CD4-positive, alpha-beta T cell treated with Interleukin-6 for 4 hours (primary cell): ENCODE measurements around the gene UACA.
"Not testable (repeated sequence)": the region's sequence is repeated elsewhere in the genome, so short reads cannot be mapped to it uniquely, and the experiment has no call there.

Experiments used
- DNase-seq: peaks from one replicate; pipeline ENCODE4 v3.0.0-alpha.2; 2020; ENCODE audit warnings: mixed read lengths

Gene UACA

DNA sequence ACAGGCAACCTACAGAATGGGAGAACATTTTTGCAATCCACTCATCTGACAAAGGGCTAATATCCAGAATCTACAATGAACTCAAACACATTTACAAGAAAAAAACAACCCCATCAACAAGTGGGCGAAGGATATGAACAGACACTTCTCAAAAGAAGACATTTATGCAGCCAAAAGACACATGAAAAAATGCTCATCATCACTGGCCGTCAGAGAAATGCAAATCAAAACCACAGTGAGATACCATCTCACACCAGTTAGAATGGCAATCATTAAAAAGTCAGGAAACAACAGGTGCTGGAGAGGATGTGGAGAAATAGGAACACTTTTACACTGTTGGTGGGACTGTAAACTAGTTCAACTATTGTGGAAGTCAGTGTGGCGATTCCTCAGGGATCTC, 100.3 kb downstream of the UACA start:
- not testable (repeated sequence) for DNase-seq

DNA sequence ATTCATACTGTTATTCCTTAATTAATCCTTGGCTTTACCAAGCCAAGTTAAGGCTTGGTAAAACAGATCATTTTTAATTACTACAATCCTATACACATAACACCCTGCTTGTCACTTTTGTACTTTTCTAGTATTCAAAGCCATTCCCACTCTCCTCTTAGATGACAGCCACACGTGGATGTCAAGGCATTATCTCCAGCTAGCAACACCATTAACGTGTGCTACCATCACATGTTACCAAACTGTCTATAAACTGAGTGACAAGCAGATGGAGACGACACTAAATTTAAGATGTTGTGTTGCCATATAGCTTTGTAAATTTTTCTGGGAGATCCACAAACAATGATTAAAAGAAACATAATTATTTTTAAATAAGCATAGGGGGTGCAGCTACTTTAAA, 103.7 kb downstream of the UACA start:
- no peak for DNase-seq

DNA sequence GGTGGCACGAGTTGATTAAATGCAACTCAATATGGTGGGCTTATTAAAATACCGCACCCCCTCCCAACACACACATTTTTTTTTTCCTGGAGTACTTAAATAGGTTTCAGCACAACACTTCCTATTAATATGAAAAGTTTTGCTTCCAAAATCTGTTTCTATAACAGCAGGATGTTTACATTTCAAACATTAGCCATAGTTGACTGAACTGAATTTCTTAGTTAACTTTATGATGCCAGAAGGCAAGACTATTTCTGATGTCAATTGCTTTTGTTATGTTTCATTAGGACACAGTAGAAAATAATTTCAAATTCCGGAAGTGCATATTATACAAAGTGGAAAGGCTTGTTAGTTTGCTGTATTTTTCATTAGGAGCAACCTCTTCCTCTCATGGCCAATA, 104.7 kb downstream of the UACA start:
- no peak for DNase-seq

DNA sequence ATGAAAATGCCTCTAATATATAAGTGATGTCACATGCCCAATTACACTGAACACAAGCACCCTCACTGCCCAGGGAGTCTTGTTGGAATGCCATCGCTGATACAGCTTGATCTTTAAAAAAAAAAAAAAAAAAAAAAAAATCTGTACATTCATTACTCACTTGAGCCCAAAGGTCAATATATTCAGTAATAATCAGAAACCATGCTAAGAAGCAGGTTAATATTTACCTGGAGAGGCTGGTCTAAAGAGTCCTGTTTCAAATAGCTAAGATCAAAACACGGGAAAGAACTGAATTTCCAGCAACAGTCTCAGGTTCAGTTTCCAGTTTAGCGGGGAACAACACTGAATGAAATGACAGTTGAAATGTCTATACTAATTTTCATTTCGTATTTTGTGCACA, 109.9 kb downstream of the UACA start:
- no peak for DNase-seq

DNA sequence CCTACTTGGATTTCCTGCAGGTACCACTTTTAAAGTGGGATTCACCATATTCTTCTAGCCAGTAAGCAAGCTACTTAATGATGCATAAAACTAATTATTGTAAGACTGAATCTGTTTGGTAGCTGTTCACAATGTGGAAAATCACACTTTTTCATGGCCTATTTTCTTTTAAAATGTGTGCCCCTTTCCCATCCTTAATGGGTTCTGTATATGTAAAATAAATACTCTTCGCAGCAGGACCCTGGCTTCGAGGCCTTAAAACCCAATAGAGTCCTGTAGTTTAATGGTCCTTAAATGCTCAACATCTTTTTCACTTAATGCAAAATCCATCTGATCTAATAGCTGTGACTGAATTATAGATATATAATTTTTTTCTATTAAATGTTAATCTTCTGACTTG, 111.0 kb downstream of the UACA start:
- DNase-seq, result no peak

DNA sequence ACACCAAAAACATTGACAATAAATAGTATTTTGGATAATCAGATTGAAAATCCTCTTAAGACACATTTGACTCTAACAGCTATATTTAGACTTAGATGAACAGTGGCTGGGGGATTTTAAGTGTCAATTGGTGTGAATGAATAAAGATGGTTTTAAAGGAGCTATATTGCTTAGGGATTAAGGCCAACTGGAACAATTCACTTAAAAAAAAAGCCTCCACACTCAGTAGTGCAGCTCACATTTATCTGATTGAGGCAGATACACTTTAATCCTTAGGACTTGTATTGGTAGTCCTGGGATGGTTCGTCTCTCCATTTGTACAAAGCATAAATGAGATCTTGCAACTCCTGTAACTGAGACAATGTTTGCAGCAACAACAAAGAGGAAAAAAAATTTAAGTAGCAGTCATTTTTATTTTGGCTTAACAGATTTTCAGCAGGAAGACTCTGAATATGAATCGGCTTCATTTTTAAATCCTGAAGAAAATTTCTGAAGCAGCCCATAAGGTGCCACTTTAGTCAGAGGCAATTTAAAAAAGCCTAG, 112.0 kb downstream of the UACA start:
- no peak for DNase-seq

DNA sequence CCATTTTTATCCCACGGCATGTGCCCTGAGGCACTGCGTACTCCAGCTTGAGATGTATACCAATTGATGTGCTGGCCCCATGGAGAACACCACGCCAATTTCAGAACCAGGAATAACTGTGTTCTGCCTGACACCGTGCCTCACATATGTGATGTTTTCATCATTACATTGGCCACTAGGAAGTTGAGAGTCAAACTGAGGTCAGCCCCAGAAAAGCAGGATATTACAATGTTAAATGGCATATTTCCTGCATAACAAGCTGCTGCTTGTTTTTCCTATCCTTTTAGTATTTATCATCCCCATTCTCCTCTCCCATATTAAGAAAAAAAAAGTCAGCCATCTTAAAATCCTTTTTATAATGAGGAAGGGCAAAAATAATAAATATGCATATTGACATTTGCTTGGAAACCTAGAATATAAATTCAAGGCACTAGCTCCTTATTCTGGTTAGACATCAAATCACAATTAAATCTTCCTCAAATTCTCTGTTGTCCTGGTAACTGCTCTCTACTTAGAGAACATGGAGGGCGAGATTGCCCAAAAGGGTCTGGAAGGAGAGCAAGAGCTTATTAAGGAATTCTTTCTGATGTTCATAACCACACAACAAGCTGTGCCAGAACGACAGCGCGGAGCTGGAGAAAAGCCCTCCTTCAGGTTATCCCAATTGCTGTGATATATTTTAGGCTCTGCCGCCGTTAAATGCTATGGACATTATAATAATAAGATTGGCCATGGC, 112.6 kb downstream of the UACA start:
- no peak for DNase-seq

DNA sequence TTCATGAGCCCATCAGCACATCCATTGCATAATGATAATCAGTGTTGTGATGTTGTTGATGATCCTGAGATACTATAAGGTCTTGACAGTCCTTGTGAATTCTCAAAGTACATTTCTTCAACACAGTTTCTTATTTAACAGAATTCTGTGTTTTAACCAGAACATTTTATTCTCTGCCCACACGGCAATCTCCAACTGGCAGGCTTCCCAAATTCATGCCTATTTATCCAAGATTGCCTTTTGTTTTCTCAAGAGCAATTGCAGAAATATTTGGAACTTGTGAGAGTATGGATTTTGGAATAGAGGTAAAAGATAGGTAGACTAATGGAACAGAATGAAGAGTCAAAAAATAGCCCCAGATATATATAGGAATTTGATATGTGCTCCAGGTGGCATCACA, 116.0 kb downstream of the UACA start:
- no peak for DNase-seq

DNA sequence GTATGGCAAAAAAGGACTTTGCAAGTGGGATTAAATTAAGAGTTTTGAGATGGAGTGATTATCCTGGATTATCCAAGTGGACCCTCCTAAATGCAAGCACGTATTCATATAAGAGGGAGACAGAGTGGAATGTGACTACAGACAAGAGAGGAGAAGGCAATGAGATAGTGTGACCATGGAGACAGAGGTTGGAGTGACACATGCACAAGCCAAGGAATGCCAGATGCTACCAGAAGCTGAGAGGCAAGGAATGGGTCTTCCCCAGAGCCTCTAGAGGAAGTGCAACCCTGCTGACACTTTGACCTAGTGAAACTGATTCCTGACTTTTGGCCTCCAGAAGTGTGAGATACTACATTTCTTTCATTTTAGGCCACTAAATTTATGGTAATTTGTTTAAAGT, 117.2 kb downstream of the UACA start:
- DNase-seq, result no peak

DNA sequence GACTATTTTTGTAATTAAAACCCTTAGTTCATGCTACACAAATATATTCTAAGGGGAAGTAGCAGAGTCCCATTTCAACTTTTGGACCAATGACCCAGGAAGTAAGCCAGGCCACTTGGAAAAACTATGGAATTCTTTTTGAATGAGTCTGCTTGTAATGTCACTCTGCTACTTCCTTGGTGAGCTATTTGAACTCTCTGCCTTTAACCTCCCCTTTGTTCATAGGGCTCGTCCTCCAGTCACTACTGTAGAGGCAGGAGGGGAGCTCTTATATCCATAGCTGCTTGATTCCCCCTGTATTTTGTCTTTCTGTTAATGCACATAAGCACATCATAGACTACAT, 119.6 kb downstream of the UACA start:
- no peak for DNase-seq

DNA sequence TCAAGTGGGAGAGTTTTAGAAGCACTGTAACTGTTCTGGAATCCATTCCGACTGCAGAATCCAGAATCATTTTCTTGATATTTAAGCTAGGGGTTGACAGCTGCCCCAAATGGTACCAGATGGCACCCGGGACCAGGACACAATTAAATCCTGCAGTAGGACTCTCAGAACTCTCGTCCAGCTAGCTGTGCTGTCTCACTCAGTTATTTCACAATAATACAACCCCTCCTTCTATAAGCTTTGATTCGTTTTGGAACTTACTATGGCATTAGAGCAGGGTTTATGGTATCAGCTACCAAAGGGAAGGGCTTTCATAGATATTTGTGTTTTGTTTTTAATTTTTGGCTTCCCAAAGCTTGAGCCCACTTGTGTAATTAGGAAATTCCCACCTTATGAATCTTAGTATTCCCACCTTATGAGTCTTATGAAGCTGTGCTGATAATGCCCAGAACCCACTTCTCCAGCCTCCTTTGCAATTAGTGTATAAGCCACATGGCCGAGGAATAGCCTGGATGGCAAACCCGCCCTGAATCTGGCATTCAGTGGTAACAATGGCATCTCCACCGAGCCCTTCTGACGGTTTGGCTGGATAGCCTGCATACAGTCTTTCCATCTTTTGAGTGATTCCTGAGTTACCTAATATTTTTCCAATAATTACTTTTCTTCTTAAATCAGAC, 120.1 kb downstream of the UACA start:
- no peak for DNase-seq

DNA sequence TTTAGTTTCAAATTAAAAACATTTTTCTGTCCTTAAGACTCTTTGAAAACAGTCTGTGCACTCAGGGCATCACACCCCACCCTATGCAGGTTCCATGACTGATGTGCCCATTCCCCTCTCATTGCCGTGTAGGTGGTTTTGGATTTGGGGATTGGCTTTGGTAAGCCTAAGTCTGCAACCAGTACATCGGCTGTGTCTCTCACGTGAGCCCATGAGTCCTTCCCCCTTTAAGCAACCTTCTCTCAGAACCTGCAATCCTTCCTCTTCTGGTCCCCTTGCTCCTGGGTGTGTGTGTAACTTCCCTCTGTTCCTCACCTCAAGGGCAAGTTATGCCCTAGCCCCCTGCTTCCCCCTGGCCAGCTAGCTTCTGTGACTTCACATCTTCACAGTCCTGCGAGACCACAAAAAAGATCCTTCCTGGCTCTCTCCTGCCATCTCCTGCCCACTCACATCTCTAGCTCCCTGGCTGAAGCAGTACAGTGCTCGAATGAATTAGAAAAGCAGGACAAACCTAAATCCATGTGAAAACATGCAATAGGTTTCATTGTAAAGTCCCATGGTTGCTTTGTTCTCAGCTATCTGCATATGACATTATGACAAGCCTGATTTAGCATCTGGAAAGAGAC, 126.7 kb downstream of the UACA start:
- no peak for DNase-seq

DNA sequence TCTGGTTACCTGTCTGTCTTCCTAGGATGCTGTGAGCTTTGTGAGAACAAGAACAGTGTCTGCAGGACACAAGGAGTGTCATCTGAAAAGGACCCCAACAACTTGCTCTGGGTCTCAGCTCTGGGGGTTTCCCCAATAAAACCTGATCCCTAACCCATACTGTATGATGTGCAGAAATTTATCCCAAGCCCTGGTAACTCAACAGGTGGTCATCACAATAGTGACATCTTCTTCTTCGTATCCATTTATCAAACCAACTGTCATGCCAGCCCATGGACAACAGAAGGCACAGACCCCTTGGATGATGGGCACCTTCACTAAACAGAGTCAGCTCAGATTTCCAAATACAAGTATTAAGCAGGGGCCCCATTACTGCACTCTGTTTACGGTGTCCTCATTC, 127.5 kb downstream of the UACA start:
- no peak for DNase-seq

DNA sequence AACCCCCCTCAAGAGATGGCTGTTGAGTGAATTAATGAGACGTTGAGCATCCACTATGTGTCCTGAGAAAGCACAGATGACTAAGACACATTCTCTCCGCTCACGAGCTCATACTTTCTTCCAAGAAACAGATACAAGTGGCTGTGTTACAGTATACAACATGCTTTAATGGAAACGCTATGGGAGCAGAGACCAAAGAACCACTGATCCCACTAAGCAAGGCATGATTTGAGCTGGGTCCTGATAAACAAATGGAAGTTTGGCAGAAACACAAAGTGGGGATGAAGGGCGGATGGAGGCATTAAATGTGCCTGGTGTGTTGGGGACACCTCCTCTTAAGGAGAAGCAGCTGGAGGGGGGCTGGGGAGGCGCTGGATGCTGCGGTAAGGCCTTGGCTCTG, 129.4 kb downstream of the UACA start:
- no peak for DNase-seq

DNA sequence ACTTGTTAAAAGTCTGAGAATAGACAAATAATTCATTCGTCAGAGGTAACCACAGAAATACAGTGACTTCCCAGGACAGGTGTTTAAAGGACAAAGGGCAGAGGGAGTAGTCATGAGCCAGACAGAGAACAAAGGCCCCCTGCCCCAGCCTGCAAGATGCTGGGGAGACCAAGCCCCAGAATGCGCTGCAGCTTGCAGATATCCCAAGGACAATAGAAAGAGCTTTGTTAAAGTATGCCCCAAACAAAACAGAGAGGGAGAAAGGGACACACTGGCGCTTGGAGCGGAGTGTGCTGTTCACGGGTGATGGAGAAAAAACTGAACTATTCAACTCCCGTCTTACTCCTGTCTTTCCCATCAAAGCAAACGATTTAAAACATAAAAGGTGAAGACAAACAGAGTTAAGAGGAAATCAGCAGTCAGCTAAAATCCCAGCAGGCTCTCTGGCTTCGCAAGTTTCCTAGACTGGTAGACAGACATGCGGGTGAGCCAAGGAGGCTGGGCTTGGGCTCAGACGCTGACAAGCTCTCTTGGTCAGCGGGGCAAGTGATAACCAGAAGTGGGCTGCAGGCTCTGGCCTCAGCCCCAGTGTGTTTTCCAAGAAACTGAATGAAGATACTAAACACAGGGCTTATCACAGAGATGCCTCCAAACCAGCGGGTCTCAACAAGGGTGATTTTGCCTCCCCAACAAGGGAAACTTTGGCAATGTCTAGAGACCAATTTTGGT, 130.1 kb downstream of the UACA start:
- no peak for DNase-seq

DNA sequence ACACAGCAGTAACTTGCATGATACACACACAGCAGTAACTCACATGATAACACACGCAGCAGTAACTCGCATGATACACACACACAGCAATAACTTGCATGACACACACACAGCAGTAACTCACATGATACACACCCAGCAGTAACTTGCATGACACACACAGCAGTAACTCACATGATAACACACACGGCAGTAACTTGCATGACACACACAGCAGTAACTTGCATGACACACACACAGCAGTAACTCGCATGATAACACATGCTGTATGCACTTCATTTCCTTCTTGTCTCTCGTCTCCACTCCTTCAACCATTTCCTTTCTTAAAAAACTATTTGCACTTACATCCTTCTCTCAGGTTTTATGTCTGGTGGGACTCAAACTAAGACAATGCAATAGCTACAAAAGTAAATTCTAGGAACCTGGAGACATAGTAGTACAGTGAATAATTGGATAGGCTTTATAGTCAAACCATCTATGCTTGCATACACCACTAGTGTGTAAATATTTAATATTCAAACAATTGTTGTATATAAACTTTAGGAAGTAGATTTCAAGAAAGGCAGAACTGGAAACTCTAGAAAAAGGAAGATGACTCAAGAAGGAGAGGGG, 130.8 kb downstream of the UACA start:
- no peak for DNase-seq

DNA sequence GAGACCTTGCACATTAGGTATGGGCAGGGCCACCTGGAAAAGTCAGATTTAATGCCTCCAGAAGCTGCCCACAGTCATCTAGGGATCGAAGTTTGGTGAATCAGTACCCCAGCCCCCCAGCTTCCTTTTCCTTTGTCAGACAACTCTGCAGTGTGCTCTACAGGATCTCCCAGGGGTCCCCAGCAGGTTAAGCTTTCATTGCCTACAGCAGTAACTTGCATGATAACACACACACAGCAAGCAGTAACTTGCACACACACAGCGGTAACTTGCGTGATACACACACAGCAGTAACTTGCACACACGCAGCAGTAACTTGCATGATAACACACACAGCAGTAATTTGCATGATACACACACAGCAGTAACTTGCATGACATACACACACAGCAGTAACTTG, 131.3 kb downstream of the UACA start:
- no peak for DNase-seq

DNA sequence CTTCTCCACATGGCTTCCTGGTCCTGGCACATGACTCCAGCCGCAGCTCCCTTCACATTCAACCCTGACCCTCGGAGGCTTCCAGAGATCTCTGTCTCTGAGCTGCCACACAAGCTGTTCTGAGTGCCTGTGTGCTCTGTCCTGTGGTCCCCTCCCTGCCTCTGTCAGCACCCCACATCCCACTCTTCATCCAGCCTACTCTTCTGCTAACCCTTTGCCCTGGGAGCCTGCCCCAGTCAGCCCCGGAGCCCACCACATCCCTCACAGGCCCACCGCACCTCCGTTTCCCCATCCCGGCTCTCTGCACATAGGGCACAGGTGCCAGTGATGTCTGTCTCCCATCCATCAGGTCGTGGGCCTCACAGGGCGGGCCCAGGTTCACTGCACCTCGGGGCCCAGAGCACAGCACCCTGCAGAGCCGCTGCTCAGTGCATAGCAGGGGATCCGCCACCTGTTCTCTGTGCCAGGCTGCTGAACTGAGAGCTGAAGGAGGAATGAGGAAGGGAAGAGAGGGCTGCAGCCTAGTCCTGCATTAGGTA, 133.6 kb downstream of the UACA start:
- DNase-seq, result no peak

DNA sequence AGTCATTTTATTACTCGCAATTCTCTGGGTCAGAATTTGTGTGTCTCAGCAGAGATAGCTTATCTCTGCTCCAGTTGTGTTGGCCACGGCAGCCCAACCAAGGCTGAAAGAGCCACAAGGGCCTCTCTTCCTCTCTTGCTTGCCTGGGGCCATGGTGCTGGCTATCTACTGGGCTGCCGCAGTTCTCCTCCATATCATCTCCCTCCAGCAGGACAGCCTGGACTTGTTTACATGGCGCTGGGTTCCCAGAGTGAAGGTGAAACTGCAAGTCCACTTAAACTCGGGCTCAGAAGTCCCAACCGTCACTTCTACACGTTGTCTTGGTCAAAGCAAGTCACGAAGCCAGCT, 134.8 kb downstream of the UACA start:
- no peak for DNase-seq

DNA sequence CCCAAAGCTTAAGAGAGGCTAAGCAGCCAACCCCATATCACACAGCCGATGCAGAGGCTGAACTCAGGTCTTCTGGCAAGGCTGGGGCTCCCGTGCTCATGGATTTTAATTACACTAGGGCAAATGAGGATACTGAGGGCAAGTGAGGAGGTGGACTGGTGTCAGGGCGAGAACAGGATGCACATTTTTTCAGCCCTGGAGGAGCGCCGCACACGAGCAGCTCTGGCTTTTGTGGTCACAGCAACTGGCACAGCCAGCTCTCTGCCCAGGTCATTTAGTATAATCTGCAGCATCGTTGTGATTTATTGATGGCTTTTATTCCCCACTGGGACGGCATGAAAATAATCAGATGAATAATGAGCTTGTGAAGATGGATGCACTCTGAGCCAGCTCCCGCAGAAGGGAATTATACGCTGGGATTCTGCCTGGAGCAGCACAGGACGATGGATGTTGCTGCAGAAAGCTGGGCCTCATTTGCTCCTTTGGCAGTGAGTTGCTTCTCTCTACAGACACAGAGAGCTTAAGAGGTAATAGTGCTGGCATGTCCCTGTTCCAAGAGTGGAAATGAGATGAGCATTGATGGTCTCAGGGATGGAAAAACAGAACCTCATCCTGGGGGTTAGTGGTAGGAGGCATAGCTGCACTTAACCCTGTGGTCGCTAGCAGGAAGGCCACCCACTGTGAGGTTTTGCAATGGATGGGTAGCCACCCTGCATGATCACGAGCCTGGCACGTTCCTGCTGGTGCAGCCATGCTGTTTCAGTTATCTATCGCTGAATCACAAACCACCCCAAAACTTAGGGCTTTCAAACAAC, 135.4 kb downstream of the UACA start:
- DNase-seq, result no peak

DNA sequence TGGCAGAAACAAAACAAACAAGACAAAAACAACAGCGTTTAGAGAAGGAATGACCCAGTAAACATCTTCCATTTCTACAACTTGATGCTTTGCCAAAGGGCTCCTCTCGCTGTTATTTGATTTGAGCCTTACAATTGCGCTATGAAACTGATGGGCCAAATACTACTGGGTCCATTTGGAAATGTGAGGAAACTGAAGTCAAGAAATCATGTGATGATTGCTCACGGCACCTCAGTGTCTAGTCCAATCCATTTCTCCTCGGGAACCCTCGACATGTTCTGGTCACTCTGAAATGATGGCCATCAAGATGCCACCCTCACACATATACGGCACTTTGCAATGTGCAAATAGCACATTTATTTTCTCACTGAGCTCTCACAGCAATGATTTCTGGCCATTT, 136.0 kb downstream of the UACA start:
- DNase-seq, result no peak

DNA sequence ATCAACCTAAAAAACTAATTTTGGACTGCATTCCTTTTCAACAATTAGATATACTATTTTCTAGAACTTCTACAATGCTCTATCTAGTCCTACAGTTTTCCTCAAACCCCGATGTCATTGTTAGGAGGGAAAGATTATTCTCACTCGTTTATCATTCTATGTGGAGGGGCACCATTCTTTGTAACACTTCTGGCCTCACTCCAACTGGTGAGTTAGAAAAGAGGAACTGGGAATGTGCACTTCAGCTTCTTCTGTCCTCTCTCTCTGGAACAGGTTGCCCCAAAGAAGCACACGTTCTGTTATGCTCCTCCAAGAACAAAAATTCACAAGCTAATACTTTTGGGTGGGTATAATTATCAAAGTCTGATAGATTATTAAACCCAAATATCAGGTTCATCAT, 137.9 kb downstream of the UACA start:
- no peak for DNase-seq
